GM18870 (cell line): Measurements from ENCODE around the gene ECM1.

Experiments
- ATAC-seq: cut with Tn5 transposase; IDR thresholded peaks from one replicate; pipeline ENCODE4 v1.9.1; 2021; ENCODE audit warnings: moderate library complexity; ENCODE audit not compliant: unreplicated experiment

Gene ECM1

GRCh38 chr1:150543500-150544143, 35.7 kb downstream of the ECM1 start:
- ATAC-seq, result no peak

- no peak for ATAC-seq
Observed at GRCh38 chr1:150544204-150544603, 36.3 kb downstream of the ECM1 start.

- no peak for ATAC-seq
Observed at GRCh38 chr1:150545486-150546032, 37.6 kb downstream of the ECM1 start.

GRCh38 chr1:150546294-150546937, 38.5 kb downstream of the ECM1 start:
- no peak for ATAC-seq

- ATAC-seq, result no peak
Observed at GRCh38 chr1:150548324-150548631, 40.4 kb downstream of the ECM1 start.

GRCh38 chr1:150548632-150549495, 41.0 kb downstream of the ECM1 start, which contains the start of gene ADAMTSL4:
Gene ADAMTSL4, plus strand, starts transcription at chr1:150549408. Its CDS starts 2,881 bp downstream, at chr1:150552289.
- ATAC-seq, result no peak

GRCh38 chr1:150549496-150550221, 41.8 kb downstream of the ECM1 start:
- ATAC-seq, result no peak

- ATAC-seq, result no peak
Observed at GRCh38 chr1:150550222-150551050, 42.5 kb downstream of the ECM1 start.

GRCh38 chr1:150551051-150551783, 43.3 kb downstream of the ECM1 start:
- no peak for ATAC-seq

- ATAC-seq, result no peak
Observed at GRCh38 chr1:150551784-150552127, 43.8 kb downstream of the ECM1 start.

- no peak for ATAC-seq
Observed at GRCh38 chr1:150552128-150552910, 44.4 kb downstream of the ECM1 start.

GRCh38 chr1:150552911-150553289, 45.0 kb downstream of the ECM1 start:
- no peak for ATAC-seq

- no peak for ATAC-seq
Observed at GRCh38 chr1:150553392-150554085, 45.6 kb downstream of the ECM1 start.

- ATAC-seq, result no peak
Observed at GRCh38 chr1:150554086-150554452, 46.2 kb downstream of the ECM1 start.

GRCh38 chr1:150555198-150555970, 47.5 kb downstream of the ECM1 start:
- ATAC-seq, result no peak

- ATAC-seq, result no peak
Observed at GRCh38 chr1:150555971-150556865, 48.3 kb downstream of the ECM1 start.
